Left ventricle myocardium inferior (tissue), 1 donor: ENCODE measurements around the gene MAML3. TPM values are rescaled to one million over a fixed set of nuclear protein-coding genes. Genes with fewer than 3 reads are reported as not detected.

ENCODE experiments used
- DNase-seq: peaks from one replicate; pipeline ENCODE4 v3.0.0-alpha.2; 2020
- H3K27ac ChIP-seq: fragments of 200-600 bp; replicated peaks from 2 replicates; pipeline ENCODE4 v1.8.0; 2021
- H3K27me3 ChIP-seq: fragments of 200-600 bp; 2 replicates; pipeline ENCODE4 v1.8.0; 2021; ENCODE audit warnings: low read depth
- H3K36me3 ChIP-seq: fragments of 200-600 bp; 2 replicates; pipeline ENCODE4 v1.8.0; 2021
- H3K4me1 ChIP-seq: fragments of 200-600 bp; 2 replicates; pipeline ENCODE4 v1.8.0; 2021
- H3K4me3 ChIP-seq: fragments of 200-600 bp; 2 replicates; pipeline ENCODE4 v1.8.0; 2021; ENCODE audit warnings: mild to moderate bottlenecking, moderate library complexity
- H3K9me3 ChIP-seq: fragments of 200-600 bp; replicated peaks from 2 replicates; pipeline ENCODE4 v1.8.0; 2021
- CTCF ChIP-seq: fragments of 200-600 bp; IDR thresholded peaks from 2 replicates; pipeline ENCODE4 v1.8.0; 2021; ENCODE audit warnings: antibody characterized with exemption, mild to moderate bottlenecking, borderline replicate concordance
- intact Hi-C: fragments of 100-400 bp; cut with micrococcal nuclease; formaldehyde crosslinking; loops from one replicate; pipeline ENCODE4 v1.11.0; 2022
- total RNA-seq: library from RNA; stranded (reverse); fragmentation: NEBNext Ultra II Directional; extraction: Animal tissue kit (Norgen Biotek cat#: 25700); gene quantifications from one replicate; pipeline ENCODE4 v1.2.1, GENCODE V29; 2021
- donor health status: DM: no; HTN: yes; CAD: no; lungs with severe emphysema.

Gene MAML3
- total RNA-seq, 1 donor from 2014 or later: 2.6 TPM

GRCh38 chr4:140180577-140180976 is 26.6 kb upstream of the MAML3 start:
- DNase-seq: no peak
- H3K9me3 ChIP-seq: no peaks in the 10 kb centered on the region
- H3K36me3 ChIP-seq: no peaks in the 10 kb centered on the region
- no peak overlapping the region for H3K27ac ChIP-seq
- H3K4me1 ChIP-seq: no peaks in the 10 kb centered on the region
- H3K27me3 ChIP-seq: no peaks in the 10 kb centered on the region
- H3K4me3 ChIP-seq: no peak overlapping the region
- no peak for TF ChIP-seq CTCF
- intact Hi-C loops: no loop called here

GRCh38 chr4:140176735-140177134 is 22.8 kb upstream of the MAML3 start:
- no peaks in the 10 kb centered on the region for H3K4me1 ChIP-seq
- no peaks in the 10 kb centered on the region for H3K36me3 ChIP-seq
- intact Hi-C loops: no loop called here

GRCh38 chr4:140174543-140174942 is 20.6 kb upstream of the MAML3 start:
- H3K36me3 ChIP-seq: no peaks in the 10 kb centered on the region
- DNase-seq: no peak
- intact Hi-C loops: no loop called here
- no peak for TF ChIP-seq CTCF
- no peak overlapping the region for H3K27ac ChIP-seq
- H3K4me1 ChIP-seq: no peaks in the 10 kb centered on the region
- no peaks in the 10 kb centered on the region for H3K27me3 ChIP-seq
- no peak overlapping the region for H3K4me3 ChIP-seq
- no peaks in the 10 kb centered on the region for H3K9me3 ChIP-seq

More at GRCh38 chr4:140176735-140177134, 22.8 kb upstream of the MAML3 start:
- DNase-seq: no peak
- no peaks in the 10 kb centered on the region for H3K9me3 ChIP-seq
- H3K4me3 ChIP-seq: no peak overlapping the region
- H3K27ac ChIP-seq: no peak overlapping the region
- no peak for TF ChIP-seq CTCF
- H3K27me3 ChIP-seq: no peaks in the 10 kb centered on the region

GRCh38 chr4:140172960-140173359 is 19.0 kb upstream of the MAML3 start:
- H3K4me3 ChIP-seq: no peak overlapping the region
- no peak for TF ChIP-seq CTCF
- intact Hi-C loops: no loop called here
- no peaks in the 10 kb centered on the region for H3K4me1 ChIP-seq
- H3K27me3 ChIP-seq: no peaks in the 10 kb centered on the region
- no peak overlapping the region for H3K27ac ChIP-seq
- no peaks in the 10 kb centered on the region for H3K9me3 ChIP-seq
- no peak for DNase-seq
- H3K36me3 ChIP-seq: no peaks in the 10 kb centered on the region

GRCh38 chr4:140170299-140170698 is 16.3 kb upstream of the MAML3 start:
- no peak overlapping the region for H3K4me3 ChIP-seq
- H3K27ac ChIP-seq: no peak overlapping the region
- no peaks in the 10 kb centered on the region for H3K9me3 ChIP-seq
- no peaks in the 10 kb centered on the region for H3K4me1 ChIP-seq
- no peak for TF ChIP-seq CTCF
- H3K36me3 ChIP-seq: no peaks in the 10 kb centered on the region
- intact Hi-C loops: no loop called here
- H3K27me3 ChIP-seq: no peaks in the 10 kb centered on the region
- DNase-seq: no peak

- H3K9me3 ChIP-seq: no peaks in the 10 kb centered on the region
- intact Hi-C loops: no loop called here
- H3K27me3 ChIP-seq: no peaks in the 10 kb centered on the region
- no peak for DNase-seq
- H3K4me3 ChIP-seq: no peak overlapping the region
- H3K4me1 ChIP-seq: no peaks in the 10 kb centered on the region
- no peak for TF ChIP-seq CTCF
- no peak overlapping the region for H3K27ac ChIP-seq
- no peaks in the 10 kb centered on the region for H3K36me3 ChIP-seq
Measured at GRCh38 chr4:140168936-140169335, 15.0 kb upstream of the MAML3 start.
